Measurements from ENCODE around the gene EHD2.

DNA sequence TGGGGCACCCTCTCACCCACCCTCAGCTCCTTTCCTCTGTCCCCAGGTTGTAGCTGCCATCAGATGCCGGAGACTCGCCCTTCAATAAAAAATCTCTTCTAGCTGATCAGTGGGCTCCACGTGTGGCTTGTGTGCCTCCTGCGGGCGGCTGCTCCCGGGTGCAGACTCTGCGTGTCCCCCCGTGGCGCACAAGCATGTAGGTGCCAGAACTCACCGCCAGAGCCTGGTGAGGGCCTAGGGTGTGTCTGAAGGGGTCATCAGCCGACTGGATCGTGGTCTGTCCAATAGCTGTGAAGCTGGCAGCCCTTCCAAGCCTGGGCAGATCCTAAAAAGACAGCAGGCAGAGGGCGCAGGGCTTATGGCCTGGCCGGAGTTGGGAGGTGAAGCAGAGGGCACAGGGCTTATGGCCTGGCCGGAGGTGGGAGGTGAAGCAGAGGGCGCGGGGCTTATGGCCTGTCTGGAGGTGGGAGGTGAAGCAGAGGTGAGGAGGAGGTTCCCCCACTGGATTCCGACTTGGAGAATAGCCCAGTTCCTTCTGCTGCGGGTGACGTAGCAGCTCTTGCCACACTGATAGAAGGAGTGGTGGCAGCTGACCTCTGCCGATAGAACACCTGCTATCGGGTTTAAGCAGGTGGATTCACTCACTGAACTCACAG, 43.9 kb downstream of the EHD2 start:
- TF ChIP-seq LEF1 (IDR thresholded peaks at IDR 0.05; ENCODE audit: borderline replicate concordance) (no peak), CTBP1 (IDR thresholded peaks at IDR 0.05; ENCODE audit: borderline replicate concordance) (no peak), TARDBP (IDR thresholded peaks at IDR 0.05) (no peak), SP1 (IDR thresholded peaks at IDR 0.05) (no peak), SUZ12 (IDR thresholded peaks at IDR 0.05) (no peak), HDGF (IDR thresholded peaks at IDR 0.05; ENCODE audit: borderline replicate concordance) (no peak), FOXA1 (IDR thresholded peaks at IDR 0.05) (no peak), ELF4 (IDR thresholded peaks at IDR 0.05) (no peak), ARNT (IDR thresholded peaks at IDR 0.05) (no peak)

Measured in HEK293T (cell line).